Stimulated activated CD4-positive, alpha-beta T cell treated with anti-CD3 and anti-CD28 coated beads, TNF-alpha, amount 100 ng/mL, for 4 hours (primary cell): ENCODE measurements around the gene IFNB1.
A peak's percentile ranks its signal among the peaks of the same experiment; 100 is the strongest.

Experiments
- DNase-seq, 3 experiments: peaks; one replicate each; pipeline ENCODE4 v3.0.0-alpha.2; 2020; ENCODE audit warnings: low read depth in 3 of 3

Gene IFNB1

GRCh38 chr9:21070171-21070571, 7.6 kb downstream of the IFNB1 start:
- no peak for DNase-seq

DNA sequence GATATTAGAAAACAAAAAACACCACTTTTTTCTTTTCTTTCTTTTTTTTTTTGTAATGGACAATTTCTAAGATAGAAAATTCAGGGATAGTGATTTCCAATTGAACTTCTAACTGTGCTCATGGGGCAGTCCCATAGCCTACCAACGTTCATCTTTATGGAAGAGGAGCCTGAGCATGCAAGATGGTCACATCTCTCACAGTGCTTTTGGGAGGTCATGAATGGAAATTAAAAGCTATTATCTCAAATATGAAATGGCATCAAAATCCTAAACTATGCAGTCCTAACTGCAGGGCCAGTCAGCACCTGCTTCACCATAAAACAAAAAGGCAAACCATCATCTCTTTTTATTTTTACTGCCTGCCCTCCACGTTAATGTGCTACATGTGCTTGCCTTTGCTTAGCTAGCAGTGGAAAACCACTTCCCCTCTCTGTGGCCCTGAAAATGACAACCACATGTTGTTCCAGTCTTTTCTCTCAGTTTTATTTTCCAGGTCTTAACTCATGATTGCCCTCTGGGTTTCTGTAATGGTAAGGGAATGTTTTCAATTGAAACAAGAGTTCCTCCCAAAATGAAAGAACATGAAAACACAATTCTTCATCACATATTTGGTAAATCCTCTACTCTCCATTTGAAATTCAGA, 16.7 kb downstream of the IFNB1 start:
- no peak for DNase-seq

- DNase-seq = no peak
Observed at GRCh38 chr9:21056931-21057330, 20.8 kb downstream of the IFNB1 start.

DNA sequence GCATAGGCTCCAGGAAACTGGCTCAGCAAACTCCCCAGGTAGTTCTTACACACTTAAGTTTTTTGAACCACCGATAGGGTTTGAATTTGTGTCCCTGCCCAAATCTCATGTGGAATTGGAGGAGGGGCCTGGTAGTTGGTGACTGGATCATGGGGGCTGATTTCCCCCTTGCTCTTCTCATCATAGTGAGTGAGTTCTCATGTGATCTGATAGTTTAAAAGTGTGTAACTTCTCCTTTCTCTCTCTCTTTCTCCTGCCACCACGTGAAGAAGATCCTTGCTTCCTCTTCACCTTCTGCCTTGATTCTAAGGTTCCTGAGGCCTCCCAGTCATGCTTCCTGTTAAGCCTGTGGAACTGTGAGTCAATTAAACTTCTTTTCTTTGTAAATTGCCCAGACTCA, 23.9 kb downstream of the IFNB1 start:
- DNase-seq = no peak

GRCh38 chr9:21047281-21047691, 30.5 kb downstream of the IFNB1 start:
- no peak for DNase-seq

- DNase-seq = no peak
Observed at GRCh38 chr9:21043841-21044240, 33.9 kb downstream of the IFNB1 start.

DNA sequence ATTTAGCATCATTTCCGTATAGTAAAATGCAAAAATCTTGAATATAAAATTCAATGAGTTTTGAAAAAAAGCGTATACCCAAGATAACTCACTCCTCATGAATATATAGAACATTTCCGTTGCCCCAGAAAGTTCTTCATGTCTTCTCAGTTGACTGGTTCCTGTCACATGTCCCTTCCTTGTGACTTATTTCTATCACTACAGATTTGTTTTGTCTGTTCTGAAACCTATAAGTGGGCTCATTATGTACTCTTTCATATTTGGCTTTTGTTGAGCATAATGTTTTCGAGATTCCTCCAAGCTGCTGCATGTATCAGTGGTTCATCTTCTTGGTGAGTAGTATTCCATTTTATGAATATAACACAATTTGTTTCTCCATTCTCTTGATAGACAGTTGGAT, 35.3 kb downstream of the IFNB1 start:
- no peak for DNase-seq

- no peak for DNase-seq
Observed at GRCh38 chr9:21039302-21039701, 38.4 kb downstream of the IFNB1 start.

DNA sequence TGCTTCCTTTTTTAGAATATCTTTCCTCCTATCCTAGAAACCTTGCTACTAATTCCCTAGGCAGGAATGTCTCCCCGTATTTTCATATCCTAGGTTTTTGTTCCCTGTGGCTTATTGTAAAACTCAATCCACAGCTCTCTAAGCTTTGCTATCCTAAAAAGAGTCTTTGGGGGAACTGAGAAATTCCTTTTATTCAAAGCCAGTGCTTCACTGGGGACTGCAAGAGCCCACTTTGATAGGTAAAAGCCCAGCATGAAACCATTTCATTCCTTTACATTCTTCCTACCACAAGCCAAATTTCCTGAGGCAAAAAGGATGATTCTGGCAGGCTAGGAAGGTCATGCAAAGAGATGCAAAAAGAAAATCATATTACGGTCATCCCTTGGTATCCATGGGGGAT, 40.5 kb downstream of the IFNB1 start:
- no peak for DNase-seq

DNA sequence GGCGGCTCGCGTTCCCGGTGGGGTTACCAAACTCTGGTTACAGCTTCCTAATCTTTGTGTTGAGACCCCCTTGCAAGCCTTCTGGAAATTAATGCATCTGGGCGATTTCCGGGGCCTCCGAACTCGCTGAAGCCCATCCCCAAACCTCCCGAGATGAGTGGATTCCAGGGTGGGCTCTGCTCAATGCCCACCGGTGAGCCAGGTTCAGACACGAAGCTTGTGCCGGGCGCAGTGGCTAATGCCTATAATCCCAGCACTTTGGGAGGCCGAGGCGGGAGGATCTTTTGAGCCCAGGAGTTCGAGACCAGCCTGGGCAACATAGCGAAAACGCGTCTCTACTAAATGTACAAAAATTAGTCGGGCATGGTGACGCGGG, 45.9 kb downstream of the IFNB1 start:
- DNase-seq = no peak

DNA sequence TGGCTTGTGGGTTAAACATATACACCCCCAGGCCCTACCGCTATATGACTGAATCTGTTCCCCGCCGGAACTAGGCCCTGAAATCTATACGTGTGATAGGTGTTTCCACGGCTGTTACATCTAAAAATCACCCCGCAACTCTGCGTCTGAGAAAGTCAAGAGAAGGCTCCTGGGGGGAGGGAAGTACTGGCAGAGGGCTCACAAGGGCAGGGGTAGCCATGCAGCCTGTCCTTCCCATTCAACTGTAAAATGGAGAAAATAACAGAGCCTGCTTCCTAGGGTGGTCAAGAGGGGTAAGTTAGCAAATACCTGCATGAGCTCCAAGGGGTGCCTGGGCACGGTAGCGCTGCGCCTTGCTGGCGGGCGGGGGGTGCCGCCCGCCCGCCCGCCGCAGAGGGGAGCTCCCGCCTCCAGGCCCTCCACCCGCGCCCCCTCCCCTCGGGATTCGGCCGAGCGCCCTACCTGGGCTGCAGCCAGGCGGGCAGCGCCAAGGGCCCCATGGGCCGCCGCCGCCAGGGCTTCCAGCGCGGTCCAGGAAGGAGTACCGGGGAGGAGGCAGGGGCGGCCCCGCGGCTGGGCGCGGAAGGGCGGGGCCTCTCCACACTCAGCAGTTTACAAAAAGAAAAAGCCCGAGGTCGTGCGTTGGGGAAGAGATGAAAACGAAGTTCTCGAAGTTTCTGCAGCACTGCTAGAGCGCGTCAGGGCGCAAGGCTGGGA, 46.5 kb downstream of the IFNB1 start, which contains the start of gene HACD4:
Gene HACD4, minus strand, starts transcription at position 550 of the 717 bp plus-strand sequence. Its CDS starts 50 bp downstream, at position 500.
- peak; percentile 36 to 40 (median 37) for DNase-seq

GRCh38 chr9:21030389-21031035, 47.2 kb downstream of the IFNB1 start:
- DNase-seq = peak in 1 of 3 experiments; percentile 5

DNA sequence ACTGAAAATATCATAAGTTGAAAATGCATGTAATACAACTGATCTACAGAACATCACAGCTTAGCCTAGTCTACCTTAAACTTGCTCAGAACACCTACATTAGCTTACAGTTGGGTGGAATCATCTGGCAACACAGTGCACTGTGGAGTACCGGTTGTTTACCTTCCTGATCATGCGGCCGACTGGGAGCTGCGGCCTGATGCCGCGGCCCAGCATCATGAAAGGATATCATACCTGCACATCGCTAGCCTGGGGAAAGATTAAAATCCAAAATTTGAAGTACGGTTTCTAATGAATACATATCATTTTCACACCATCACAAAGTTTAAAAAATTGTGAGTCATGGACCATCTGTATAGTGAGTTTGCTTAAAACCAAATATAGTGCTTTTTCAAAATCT, 48.1 kb downstream of the IFNB1 start:
- DNase-seq = no peak

DNA sequence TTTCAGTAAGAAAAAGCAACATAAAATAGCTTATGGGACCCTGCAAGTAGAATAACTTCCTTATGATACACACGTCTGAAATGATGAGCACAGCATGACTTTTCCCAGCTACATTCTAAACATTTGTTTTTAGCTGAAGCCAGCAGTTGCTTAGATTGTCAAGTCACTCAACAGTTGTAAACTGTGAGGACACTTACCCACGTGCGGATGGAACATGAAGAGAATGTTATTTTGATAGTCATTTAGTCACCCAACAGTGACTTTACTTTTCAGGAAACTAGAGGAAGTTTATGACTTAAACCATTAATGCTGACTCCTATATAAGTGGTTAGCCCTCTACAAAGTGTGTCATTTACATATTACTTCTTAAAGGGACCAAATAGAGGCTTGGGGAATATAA, 49.3 kb downstream of the IFNB1 start:
- DNase-seq = no peak

- no peak for DNase-seq
Observed at GRCh38 chr9:21027295-21027694, 50.4 kb downstream of the IFNB1 start.
